ENCODE measurements around the gene NLRP3. TPM values are rescaled to one million over a fixed set of nuclear protein-coding genes. Genes with fewer than 3 reads are reported as not detected.

NLRP3 gene
- total RNA-seq, 1 experiment from 2014 or later = not detected

DNA sequence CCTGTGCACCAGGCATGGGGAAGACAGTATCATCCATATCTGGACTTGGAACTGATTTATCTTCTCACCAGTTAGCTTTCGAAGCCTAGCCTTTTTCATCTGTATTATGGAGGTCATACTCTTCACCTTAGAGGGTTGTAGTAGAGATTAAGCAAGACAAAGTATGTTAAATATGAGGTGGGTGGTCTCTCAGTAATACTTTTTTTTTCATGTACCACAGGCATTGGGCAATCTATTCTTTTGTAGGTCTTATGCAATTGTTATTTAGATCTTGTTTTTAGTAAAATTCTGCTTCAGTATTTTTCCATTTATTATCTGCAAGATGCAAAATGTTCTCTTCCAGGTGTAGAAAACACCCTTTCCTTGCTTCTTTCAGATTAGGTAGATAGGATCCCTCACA is 77.1 kb downstream of the NLRP3 start:
- Histone ChIP-seq H3K23me2 (ENCODE audit: insufficient read length, low read depth, low read length, poor library complexity, severe bottlenecking) (no peaks in the 10 kb centered on the region), H2BK120ac (ENCODE audit: low read depth, low read length, poor library complexity, severe bottlenecking) (no peak overlapping the region), H3K4me1 (ENCODE audit: insufficient read depth, low read length) (no peaks in the 10 kb centered on the region), H3K27me3 (ENCODE audit: insufficient read depth, low read length) (no peaks in the 10 kb centered on the region), H3K9me3 (ENCODE audit: control insufficient read depth, low read depth, low read length) (no peaks in the 10 kb centered on the region), H3K79me2 (ENCODE audit: insufficient read depth, low read length) (no peaks in the 10 kb centered on the region), H4K91ac (ENCODE audit: insufficient read length, low read depth, low read length) (no peak overlapping the region), H3K18ac (ENCODE audit: insufficient read length, low read depth, low read length) (no peak overlapping the region), H3K4ac (ENCODE audit: low read depth, low read length) (no peak overlapping the region), H2BK20ac (ENCODE audit: low read depth, low read length, poor library complexity, severe bottlenecking) (no peak overlapping the region), H2BK12ac (ENCODE audit: insufficient read length, low read depth, low read length) (no peak overlapping the region), H2BK15ac (ENCODE audit: low read depth, low read length) (no peak overlapping the region), H2BK5ac (ENCODE audit: insufficient read length, low read length) (no peak overlapping the region), H3K27ac (ENCODE audit: insufficient read length, low read depth, low read length) (no peak overlapping the region), H3K4me2 (ENCODE audit: insufficient read depth, insufficient read length, low read length) (no peak overlapping the region), H3T11ph (ENCODE audit: low read length) (no peak overlapping the region), H2AK5ac (ENCODE audit: insufficient read length, low read length) (no peak overlapping the region), H2AFZ (ENCODE audit: low read length) (no peak overlapping the region), H3K9ac (ENCODE audit: extremely low read depth, insufficient read length, low read length) (no peak overlapping the region), H3K79me1 (ENCODE audit: insufficient read depth, low read depth, low read length, poor library complexity, severe bottlenecking) (no peaks in the 10 kb centered on the region), H4K20me1 (ENCODE audit: control insufficient read depth, insufficient read depth, insufficient read length) (no peaks in the 10 kb centered on the region), H3K56ac (ENCODE audit: insufficient read length, low read depth, low read length) (no peak overlapping the region), H3K14ac (ENCODE audit: insufficient read depth, low read length) (no peak overlapping the region), H4K8ac (replicated peaks; ENCODE audit: insufficient read length, low read depth, low read length) (no peak overlapping the region), H3K23ac (ENCODE audit: insufficient read length, low read depth, low read length) (no peak overlapping the region), H4K5ac (ENCODE audit: insufficient read length, low read depth, low read length) (no peak overlapping the region)
- no peak for DNase-seq
- no peaks in the 10 kb centered on the region for H3K36me3 Mint-ChIP-seq (ENCODE audit: insufficient read depth in 1 of 3, low read depth in 3 of 3)
- no peaks in the 10 kb centered on the region for H3K27me3 Mint-ChIP-seq (ENCODE audit: low read depth)
- H3K4me3 Mint-ChIP-seq = no peak overlapping the region
- peaks cover 0 to 10% of the 10 kb centered on the region in 2 experiments; a peak in 1 of 4 replicates for H3K4me1 Mint-ChIP-seq
- TF ChIP-seq, protein P1, sequence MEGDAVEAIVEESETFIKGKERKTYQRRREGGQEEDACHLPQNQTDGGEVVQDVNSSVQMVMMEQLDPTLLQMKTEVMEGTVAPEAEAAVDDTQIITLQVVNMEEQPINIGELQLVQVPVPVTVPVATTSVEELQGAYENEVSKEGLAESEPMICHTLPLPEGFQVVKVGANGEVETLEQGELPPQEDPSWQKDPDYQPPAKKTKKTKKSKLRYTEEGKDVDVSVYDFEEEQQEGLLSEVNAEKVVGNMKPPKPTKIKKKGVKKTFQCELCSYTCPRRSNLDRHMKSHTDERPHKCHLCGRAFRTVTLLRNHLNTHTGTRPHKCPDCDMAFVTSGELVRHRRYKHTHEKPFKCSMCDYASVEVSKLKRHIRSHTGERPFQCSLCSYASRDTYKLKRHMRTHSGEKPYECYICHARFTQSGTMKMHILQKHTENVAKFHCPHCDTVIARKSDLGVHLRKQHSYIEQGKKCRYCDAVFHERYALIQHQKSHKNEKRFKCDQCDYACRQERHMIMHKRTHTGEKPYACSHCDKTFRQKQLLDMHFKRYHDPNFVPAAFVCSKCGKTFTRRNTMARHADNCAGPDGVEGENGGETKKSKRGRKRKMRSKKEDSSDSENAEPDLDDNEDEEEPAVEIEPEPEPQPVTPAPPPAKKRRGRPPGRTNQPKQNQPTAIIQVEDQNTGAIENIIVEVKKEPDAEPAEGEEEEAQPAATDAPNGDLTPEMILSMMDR (conservative IDR thresholded peaks at IDR 0.05) = no peak
- H3K27ac Mint-ChIP-seq = peak overlapping the region in 1 of 3 experiments; percentile 19; a peak in 1 of 7 replicates
- no peaks in the 10 kb centered on the region for H3K9me3 Mint-ChIP-seq
- no CpG with 5 or more reads among the region's 1 CpG for WGBS (ENCODE audit: extremely low coverage, insufficient read length, low lambda C conversion rate)

Data from H9 (cell line).